SK-N-SH treated with all-trans-retinoic acid at 6 μM for 48 hours (cell line): ENCODE measurements around the gene TSNAX.

Source experiments
- ARNTL ChIP-seq: fragments of 450-650 bp; formaldehyde crosslinking; IDR thresholded peaks from 2 replicates; pipeline ENCODE4 v1.5.0; 2020; ENCODE audit warnings: low read depth, mild to moderate bottlenecking, moderate library complexity, borderline replicate concordance
- CREB5 ChIP-seq: fragments of 250-450 bp; sonication (Bioruptor Pico); IDR thresholded peaks from 2 replicates; pipeline ENCODE4 v1.5.1; 2020; ENCODE audit warnings: low read depth, mild to moderate bottlenecking, moderate library complexity
- CSDC2 ChIP-seq: fragments of 250-450 bp; sonication (Bioruptor Pico); IDR thresholded peaks from 2 replicates; pipeline ENCODE4 v1.5.0; 2020; ENCODE audit warnings: mild to moderate bottlenecking, moderate library complexity
- CSRNP3 ChIP-seq: fragments of 250-450 bp; sonication (Bioruptor Pico); IDR thresholded peaks from 2 replicates; pipeline ENCODE4 v1.5.1; 2021; ENCODE audit warnings: mild to moderate bottlenecking, moderate library complexity
- ESRRG ChIP-seq: fragments of 250-450 bp; sonication (Bioruptor Pico); IDR thresholded peaks from 2 replicates; pipeline ENCODE4 v1.6.1; 2021; ENCODE audit warnings: mild to moderate bottlenecking
- PATZ1 ChIP-seq: fragments of 250-450 bp; sonication (Bioruptor Pico); IDR thresholded peaks from 2 replicates; pipeline ENCODE4 v1.8.0; 2020; ENCODE audit warnings: mild to moderate bottlenecking, moderate library complexity, borderline replicate concordance
- PPARA ChIP-seq: fragments of 250-450 bp; sonication (Bioruptor Pico); IDR thresholded peaks from 2 replicates; pipeline ENCODE4 v1.5.0; 2020; ENCODE audit warnings: mild to moderate bottlenecking, borderline replicate concordance
- RARB ChIP-seq: fragments of 250-450 bp; sonication (Bioruptor Pico); IDR thresholded peaks from 2 replicates; pipeline ENCODE4 v1.8.0; 2021; ENCODE audit warnings: mild to moderate bottlenecking, moderate library complexity
- TCF4 ChIP-seq: fragments of 250-450 bp; sonication (Bioruptor Pico); IDR thresholded peaks from 2 replicates; pipeline ENCODE4 v1.8.0; 2021; ENCODE audit warnings: mild to moderate bottlenecking, moderate library complexity, borderline replicate concordance
- TOX ChIP-seq: fragments of 250-450 bp; sonication (Bioruptor Pico); IDR thresholded peaks from 2 replicates; pipeline ENCODE4 v1.8.0; 2021; ENCODE audit warnings: mild to moderate bottlenecking, moderate library complexity, borderline replicate concordance
- TSHZ2 ChIP-seq: fragments of 250-450 bp; sonication (Bioruptor Pico); IDR thresholded peaks from 2 replicates; pipeline ENCODE4 v1.5.0; 2020; ENCODE audit warnings: mild to moderate bottlenecking, moderate library complexity
- ZFP3 ChIP-seq: fragments of 250-450 bp; sonication (Bioruptor Pico); IDR thresholded peaks from 2 replicates; pipeline ENCODE4 v1.5.0; 2020; ENCODE audit warnings: mild to moderate bottlenecking, moderate library complexity
- ZNF70 ChIP-seq: fragments of 450-650 bp; formaldehyde crosslinking; IDR thresholded peaks from 2 replicates; pipeline ENCODE4 v1.5.0; 2020; ENCODE audit warnings: mild to moderate bottlenecking, moderate library complexity
- ZNF8 ChIP-seq: fragments of 450-650 bp; formaldehyde crosslinking; IDR thresholded peaks from 2 replicates; pipeline ENCODE4 v1.5.0; 2020; ENCODE audit warnings: mild to moderate bottlenecking, moderate library complexity

GRCh38 chr1:231546693-231547092, 18.2 kb downstream of the TSNAX start:
- TF ChIP-seq ZNF8 (CRISPR knock-in tag) (no peak), ZFP3 (CRISPR knock-in tag) (no peak), PATZ1 (no peak), TSHZ2 (CRISPR knock-in tag) (no peak), ESRRG (CRISPR knock-in tag) (no peak), PPARA (CRISPR knock-in tag) (no peak), CSRNP3 (no peak), CSDC2 (CRISPR knock-in tag) (no peak), ZNF70 (no peak), TCF4 (CRISPR knock-in tag) (no peak), CREB5 (CRISPR knock-in tag) (no peak), RARB (CRISPR knock-in tag) (no peak), TOX (CRISPR knock-in tag) (no peak), ARNTL (no peak)
